ENCODE data around the gene MID1. TPM values are rescaled to one million over a fixed set of nuclear protein-coding genes. Genes with fewer than 3 reads are reported as not detected.

MID1 gene
- total RNA-seq, 1 experiment from 2014 or later: 13.0 TPM

DNA sequence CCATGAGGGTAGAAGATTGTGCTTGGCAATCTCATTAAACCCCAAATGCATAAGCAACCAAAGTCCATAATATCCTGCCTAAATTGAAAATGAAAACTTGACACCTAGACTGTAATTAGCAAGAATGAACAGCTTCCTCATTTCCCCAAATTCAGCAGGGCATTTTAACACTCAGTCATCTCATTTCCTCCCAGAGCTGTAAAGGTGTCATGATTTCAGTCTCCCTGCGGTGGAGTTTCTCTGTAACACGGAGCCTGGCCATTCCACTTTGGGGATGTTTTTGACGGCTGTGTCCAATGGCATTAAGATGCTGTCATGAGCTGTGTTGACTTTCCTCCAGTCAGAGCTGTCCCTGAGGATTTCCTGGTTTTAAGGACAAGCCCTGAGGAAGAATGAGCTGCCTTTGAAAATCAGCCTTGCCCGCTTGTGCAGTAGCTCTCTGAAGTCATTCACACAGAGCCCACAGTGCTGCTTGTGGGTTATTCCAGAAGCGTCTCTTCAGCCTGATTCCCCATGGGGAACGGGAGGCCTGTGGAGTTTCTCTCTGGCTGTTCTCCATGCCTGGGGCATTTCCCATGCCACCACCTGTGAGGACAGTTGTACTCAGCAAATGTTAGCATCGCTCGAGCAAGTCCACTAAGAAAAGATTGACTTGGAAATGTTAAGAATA lies 187.0 kb downstream of the MID1 start:
- DNase-seq (ENCODE audit: low spot score): no peak

DNA sequence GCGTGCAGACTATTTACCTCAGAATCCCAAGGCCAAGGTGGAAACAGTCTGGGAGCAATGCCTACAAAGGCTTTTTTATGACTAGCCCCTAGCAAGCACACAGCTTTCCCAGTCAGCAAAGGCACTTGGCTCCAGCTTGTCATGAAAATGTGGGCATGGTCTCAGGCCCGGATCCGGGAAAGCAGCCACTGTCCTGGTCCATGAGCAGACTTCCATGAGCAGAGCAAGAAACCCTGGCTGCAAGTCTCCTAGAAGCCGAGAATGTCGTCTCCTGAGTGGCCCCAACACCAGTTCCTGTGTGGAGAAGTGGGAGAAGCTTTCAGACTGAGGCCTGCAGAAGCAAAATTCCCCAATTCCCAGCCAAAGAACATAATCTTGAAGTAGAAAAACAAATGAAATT lies 190.5 kb downstream of the MID1 start:
- no peak for DNase-seq (ENCODE audit: low spot score)

GRCh38 chrX:10427249-10427648 lies 193.1 kb downstream of the MID1 start:
- DNase-seq (ENCODE audit: low spot score): no peak

GRCh38 chrX:10423716-10424115 lies 196.7 kb downstream of the MID1 start:
- DNase-seq (ENCODE audit: low spot score): no peak

- no peak for DNase-seq (ENCODE audit: low spot score)
Observed at GRCh38 chrX:10420134-10420533, 200.3 kb downstream of the MID1 start.

GRCh38 chrX:10416424-10416823 lies 204.0 kb downstream of the MID1 start:
- no peak for DNase-seq (ENCODE audit: low spot score)

DNA sequence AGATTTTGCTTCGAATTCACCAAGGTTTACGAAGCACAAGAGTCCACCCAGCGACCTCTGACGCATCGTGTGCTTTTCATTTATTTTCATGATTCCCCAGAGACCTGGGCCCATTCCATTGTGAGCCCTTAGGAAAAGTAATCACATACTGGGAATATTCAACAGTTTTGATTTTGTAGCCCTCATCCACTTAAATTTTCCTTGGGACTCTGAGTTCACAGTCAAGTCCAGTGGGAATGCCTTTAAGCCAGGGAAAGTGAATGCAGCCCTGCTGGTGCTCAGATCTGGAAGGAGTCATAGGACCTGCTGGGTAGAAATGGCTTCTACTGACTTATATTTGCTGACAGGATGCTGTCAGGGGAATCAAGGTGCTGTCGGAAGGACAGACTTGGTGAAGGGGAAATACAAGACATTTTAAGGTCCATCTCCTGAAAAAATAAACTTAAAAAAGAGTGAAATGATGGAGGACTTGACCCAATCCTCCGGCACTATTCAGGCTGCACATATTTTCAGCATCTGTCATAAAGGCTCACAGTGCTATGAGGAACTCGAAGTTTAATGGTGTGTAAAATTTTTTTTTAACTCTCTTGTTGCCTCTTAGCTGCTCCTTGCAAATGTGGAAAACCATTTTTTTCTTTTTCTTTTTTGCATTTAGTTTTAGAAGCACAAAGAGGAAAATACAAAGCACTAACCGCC lies 204.9 kb downstream of the MID1 start:
- DNase-seq (ENCODE audit: low spot score): peak; percentile 23

DNA sequence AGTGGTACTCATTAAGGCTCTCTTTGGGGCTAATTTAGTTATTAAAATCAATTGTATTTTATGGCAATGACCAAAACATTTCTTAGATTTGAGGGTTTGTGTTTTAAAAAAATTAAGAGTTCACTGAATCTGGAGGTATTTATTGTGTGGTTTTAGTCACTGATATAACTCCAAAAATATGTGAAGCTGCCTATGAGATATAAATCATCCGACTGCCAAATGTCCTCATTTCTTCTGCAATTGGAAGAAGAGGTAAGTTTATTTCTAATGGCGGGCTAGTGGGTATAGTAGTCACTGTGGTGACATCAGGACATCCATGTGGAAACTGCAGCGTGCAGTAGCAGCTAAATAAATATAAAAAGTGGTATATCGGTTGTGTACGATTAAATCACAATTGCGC lies 205.5 kb downstream of the MID1 start:
- peak; percentile 38 for DNase-seq (ENCODE audit: low spot score)

GRCh38 chrX:10414156-10414824 lies 206.1 kb downstream of the MID1 start:
- no peak for DNase-seq (ENCODE audit: low spot score)

- no peak for DNase-seq (ENCODE audit: low spot score)
Observed at GRCh38 chrX:10404436-10404835, 215.9 kb downstream of the MID1 start.

GRCh38 chrX:10401239-10401638 lies 219.1 kb downstream of the MID1 start:
- no peak for DNase-seq (ENCODE audit: low spot score)

DNA sequence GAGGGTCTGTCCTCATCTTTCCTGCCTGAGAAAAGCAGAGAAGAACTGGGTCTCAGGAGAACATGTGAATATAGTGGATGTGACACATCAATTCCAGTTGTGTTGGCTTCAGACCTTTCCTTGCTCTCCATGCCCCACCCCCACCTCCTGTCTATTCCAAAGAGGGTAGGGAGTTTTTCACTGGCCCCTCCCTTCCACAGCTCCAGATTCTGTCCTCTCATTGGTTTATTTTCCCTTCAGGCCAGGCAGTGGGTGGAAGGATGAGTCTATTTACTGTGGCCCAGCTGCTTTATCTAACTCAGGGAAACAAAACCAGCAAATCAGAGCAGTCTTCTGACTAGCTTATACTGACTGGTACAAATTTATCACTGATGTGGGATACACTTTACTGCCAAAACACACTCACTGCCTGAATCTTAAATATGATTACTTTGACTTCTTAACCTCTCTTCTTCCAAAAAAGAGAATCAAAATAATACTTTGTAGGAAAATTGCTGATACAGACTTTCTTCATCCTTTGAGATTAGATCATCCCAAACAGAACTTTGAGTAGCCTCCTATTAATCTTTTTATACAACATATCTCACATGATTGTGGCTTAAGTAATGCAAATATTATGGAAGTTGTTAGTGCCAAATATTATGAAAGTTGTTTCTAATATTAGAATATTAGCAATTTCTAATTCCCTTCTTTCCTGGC lies 221.2 kb downstream of the MID1 start:
- no peak for DNase-seq (ENCODE audit: low spot score)

GRCh38 chrX:10398215-10398614 lies 222.2 kb downstream of the MID1 start:
- no peak for DNase-seq (ENCODE audit: low spot score)

DNA sequence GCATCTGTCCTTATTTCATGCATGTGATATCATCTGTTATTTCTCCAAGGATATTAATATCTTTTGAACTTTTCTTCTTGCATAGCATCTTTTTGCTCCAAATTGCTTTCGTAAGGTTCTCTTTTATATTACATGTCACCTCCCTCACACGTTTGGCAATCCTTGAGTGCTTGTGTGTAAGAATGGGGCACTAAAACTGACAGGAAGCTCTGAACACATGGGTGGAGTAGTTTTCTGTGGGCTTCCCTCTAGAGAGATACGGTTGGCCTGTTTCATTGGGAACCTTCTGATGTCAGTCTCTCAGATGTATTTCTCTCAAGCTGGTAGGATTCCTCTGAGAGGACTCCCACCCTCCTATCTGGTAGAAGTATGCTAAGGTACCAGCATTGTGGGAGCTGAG lies 223.0 kb downstream of the MID1 start:
- DNase-seq (ENCODE audit: low spot score): no peak

DNA sequence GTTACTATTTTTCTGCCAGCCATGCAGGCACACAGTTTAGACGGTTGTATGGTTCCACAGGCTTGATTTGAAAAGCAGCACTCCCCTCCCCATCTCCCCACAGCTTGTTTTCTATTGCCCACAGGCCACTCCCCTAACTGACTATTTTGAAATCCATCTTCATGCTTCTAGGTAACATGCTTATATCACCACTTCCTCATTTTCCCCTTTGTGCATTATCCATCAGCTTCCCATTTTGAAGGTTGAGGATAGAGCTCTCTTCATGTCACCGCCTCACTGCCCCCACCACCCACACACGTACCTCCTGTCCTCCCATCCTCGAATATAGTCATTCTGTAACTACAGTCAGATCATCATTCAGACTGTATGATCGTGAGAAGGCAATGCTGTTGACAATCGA lies 224.7 kb downstream of the MID1 start:
- DNase-seq (ENCODE audit: low spot score): no peak

All from A172 (cell line).